ENCODE measurements around the gene MIEF2.

- no peak for TF ChIP-seq REST (IDR thresholded peaks at IDR 0.05)
- TF ChIP-seq JUN (IDR thresholded peaks at IDR 0.05), result no peak
- TF ChIP-seq CEBPB (IDR thresholded peaks at IDR 0.05), result no peak
- no peak for TF ChIP-seq CTCF (IDR thresholded peaks at IDR 0.05)
- no peak for TF ChIP-seq EHMT2 (IDR thresholded peaks at IDR 0.05; ENCODE audit: low read depth)
- TF ChIP-seq MAX (IDR thresholded peaks at IDR 0.05), result no peak
- TF ChIP-seq JUNB (IDR thresholded peaks at IDR 0.05), result no peak
- TF ChIP-seq NFE2L2 (conservative IDR thresholded peaks at IDR 0.05; ENCODE audit: low read length), result no peak
- no peak for TF ChIP-seq POLR2A (IDR thresholded peaks at IDR 0.05; ENCODE audit: low read length)
Measured at GRCh38 chr17:18235743-18236256, 24.7 kb upstream of the MIEF2 start.

All from A549 (cell line).